NCI-H2196 treated with DMSO at 0.1 percent for 48 hours (cell line): ENCODE data around the gene GPC6.
"Not testable (repeated sequence)": the region's sequence is repeated elsewhere in the genome, so short reads cannot be mapped to it uniquely, and the experiment has no call there.

ENCODE experiments used
- DNase-seq: peaks from one replicate; lab custom pipeline; 2025; ENCODE audit not compliant: unreplicated experiment; lab: John Stamatoyannopoulos, UW

GPC6 gene

GRCh38 chr13:94263038-94263437 lies 1036.4 kb downstream of the GPC6 start:
- DNase-seq = no peak

GRCh38 chr13:94267581-94268366 lies 1041.2 kb downstream of the GPC6 start:
- DNase-seq = no peak

GRCh38 chr13:94268661-94269060 lies 1042.1 kb downstream of the GPC6 start:
- DNase-seq = no peak

GRCh38 chr13:94269557-94269956 lies 1043.0 kb downstream of the GPC6 start:
- no peak for DNase-seq

GRCh38 chr13:94270556-94270955 lies 1043.9 kb downstream of the GPC6 start:
- DNase-seq = no peak

- no peak for DNase-seq
Measured at GRCh38 chr13:94272038-94272437, 1045.4 kb downstream of the GPC6 start.

GRCh38 chr13:94280349-94280748 lies 1053.7 kb downstream of the GPC6 start:
- no peak for DNase-seq

- no peak for DNase-seq
Measured at GRCh38 chr13:94280845-94281244, 1054.2 kb downstream of the GPC6 start.

GRCh38 chr13:94286581-94286980 lies 1060.0 kb downstream of the GPC6 start:
- DNase-seq = no peak

- no peak for DNase-seq
Measured at GRCh38 chr13:94291631-94292322, 1065.2 kb downstream of the GPC6 start.

- no peak for DNase-seq
Measured at GRCh38 chr13:94292323-94292640, 1065.7 kb downstream of the GPC6 start.

- no peak for DNase-seq
Measured at GRCh38 chr13:94296471-94296870, 1069.9 kb downstream of the GPC6 start.

- no peak for DNase-seq
Measured at GRCh38 chr13:94298346-94298745, 1071.7 kb downstream of the GPC6 start.

- no peak for DNase-seq
Measured at GRCh38 chr13:94300401-94300800, 1073.8 kb downstream of the GPC6 start.

- no peak for DNase-seq
Measured at GRCh38 chr13:94301487-94301886, 1074.9 kb downstream of the GPC6 start.

- DNase-seq = not testable (repeated sequence)
Measured at GRCh38 chr13:94302847-94303565, 1076.4 kb downstream of the GPC6 start.

GRCh38 chr13:94303644-94304174 lies 1077.1 kb downstream of the GPC6 start:
- DNase-seq = no peak

GRCh38 chr13:94305033-94305432 lies 1078.4 kb downstream of the GPC6 start:
- DNase-seq = no peak

GRCh38 chr13:94305463-94305862 lies 1078.9 kb downstream of the GPC6 start:
- no peak for DNase-seq

GRCh38 chr13:94305934-94306333 lies 1079.3 kb downstream of the GPC6 start:
- DNase-seq = no peak

GRCh38 chr13:94308832-94309231 lies 1082.2 kb downstream of the GPC6 start:
- no peak for DNase-seq

GRCh38 chr13:94309576-94309975 lies 1083.0 kb downstream of the GPC6 start:
- DNase-seq = no peak
